Spinal cord (tissue), 10 donors: ENCODE measurements around the gene KRTAP4-3. TPM values are rescaled to one million over a fixed set of nuclear protein-coding genes. Genes with fewer than 3 reads are reported as not detected.
"Not testable (repeated sequence)": the region's sequence is repeated elsewhere in the genome, so short reads cannot be mapped to it uniquely, and the experiment has no call there.

Source experiments
- DNase-seq, 6 donors: peaks; one replicate each; pipeline versions ENCODE4 v3.0.0 to v3.0.0-alpha.2; 2013 to 2015; ENCODE audit warnings: low spot score in 6 of 6, low read depth in 4 of 6
- H3K27ac ChIP-seq: one replicate; pipeline ENCODE4 v1.5.1; 2013; ENCODE audit warnings: low read depth, low read length, control low read depth
- H3K27me3 ChIP-seq: one replicate; pipeline ENCODE4 v1.6.1; 2013; ENCODE audit warnings: low read length; ENCODE audit not compliant: control insufficient read depth, insufficient read depth
- H3K36me3 ChIP-seq: one replicate; pipeline ENCODE4 v1.6.1; 2013; ENCODE audit warnings: low read length; ENCODE audit not compliant: control insufficient read depth, insufficient read depth
- H3K4me1 ChIP-seq: one replicate; pipeline ENCODE4 v1.6.1; 2013; ENCODE audit warnings: low read length; ENCODE audit not compliant: control insufficient read depth, insufficient read depth
- H3K4me3 ChIP-seq: one replicate; pipeline ENCODE4 v1.5.1; 2013; ENCODE audit warnings: low read depth, low read length, control low read depth
- H3K9me3 ChIP-seq: one replicate; pipeline ENCODE4 v1.6.1; 2013; ENCODE audit warnings: low read length; ENCODE audit not compliant: control insufficient read depth, insufficient read depth
- WGBS: methylation state at CpG from one replicate; pipeline ENCODE4 v1.1.5; 2013; ENCODE audit warnings: missing lambda C conversion rate; ENCODE audit not compliant: insufficient coverage; 5-methylcytosine and 5-hydroxymethylcytosine counted together
- polyA plus RNA-seq, 2 donors: library from polyadenylated mRNA; unstranded; fragments of 120-200 nt; gene quantifications; one replicate each; pipeline ENCODE4 v1.2.1, GENCODE V29; 2013; ENCODE audit not compliant: insufficient read length in 2 of 2
- total RNA-seq, 2 donors: library from RNA; depleted of rRNA in 1 of 2; stranded (reverse); fragments of 120-200 nt in 1 of 2; fragments of >200 nt in 1 of 2; gene quantifications; one replicate each; pipeline versions ENCODE4 v1.2.3 to v1.2.4, GENCODE V29; 2013 to 2014
- donor health status: healthy.

KRTAP4-3 gene
- total and polyA plus RNA-seq, 4 donors: not detected

DNA sequence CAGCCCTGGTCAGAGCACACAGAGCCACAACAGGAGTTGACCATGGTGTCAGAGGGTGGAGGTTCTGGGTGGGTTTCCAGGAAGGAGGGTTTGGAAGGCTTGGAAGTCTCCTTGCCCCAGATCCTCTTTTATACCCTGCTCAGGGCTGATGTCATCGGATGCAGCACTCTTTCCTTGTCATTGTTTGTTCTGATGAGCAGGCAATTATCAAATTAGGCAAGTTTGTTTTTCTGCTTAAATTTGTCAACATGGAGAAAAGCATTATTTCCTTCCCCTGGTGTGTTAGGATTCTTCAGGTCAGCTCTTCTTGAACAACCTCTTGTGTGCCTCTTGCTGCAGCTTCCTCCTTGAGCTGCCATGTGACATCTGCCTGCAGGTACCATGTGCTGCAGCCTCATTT is 7.4 kb downstream of the KRTAP4-3 start, which contains the start of gene KRTAP4-4:
Gene KRTAP4-4 (minus strand): TSS at position 101 of the 400 bp plus-strand sequence. CDS start 57 bp downstream, at position 44.
- Histone ChIP-seq H3K9me3 (no peaks in the 10 kb centered on the region), H3K27ac (no peak within 1 kb of the TSS), H3K4me3 (no peak within 1 kb of the TSS), H3K27me3 (no peaks in the 10 kb centered on the region), H3K36me3 (no peaks in the 10 kb centered on the region), H3K4me1 (no peaks in the 10 kb centered on the region)
- no peak for DNase-seq
- WGBS: 40% methylated on average over 1 of the region's 1 CpG

- not testable (repeated sequence) for DNase-seq, H3K36me3 ChIP-seq, H3K9me3 ChIP-seq, H3K4me3 ChIP-seq, H3K27me3 ChIP-seq, H3K4me1 ChIP-seq, H3K27ac ChIP-seq
- WGBS: 95% methylated on average over 3 of the region's 3 CpGs
Measured at GRCh38 chr17:41160190-41160589, 7.8 kb downstream of the KRTAP4-3 start.

- H3K4me3 ChIP-seq: no peak overlapping the region
- no peaks in the 10 kb centered on the region for H3K9me3 ChIP-seq
- DNase-seq: peak in 3 of 6 donors; percentile 4 to 57 (median 34)
- H3K4me1 ChIP-seq: no peaks in the 10 kb centered on the region
- WGBS: no CpG with 5 or more reads among the region's 2 CpGs
- H3K27me3 ChIP-seq: no peaks in the 10 kb centered on the region
- H3K27ac ChIP-seq: no peak overlapping the region
- no peaks in the 10 kb centered on the region for H3K36me3 ChIP-seq
Measured at GRCh38 chr17:41153856-41154255, 14.2 kb downstream of the KRTAP4-3 start.

DNA sequence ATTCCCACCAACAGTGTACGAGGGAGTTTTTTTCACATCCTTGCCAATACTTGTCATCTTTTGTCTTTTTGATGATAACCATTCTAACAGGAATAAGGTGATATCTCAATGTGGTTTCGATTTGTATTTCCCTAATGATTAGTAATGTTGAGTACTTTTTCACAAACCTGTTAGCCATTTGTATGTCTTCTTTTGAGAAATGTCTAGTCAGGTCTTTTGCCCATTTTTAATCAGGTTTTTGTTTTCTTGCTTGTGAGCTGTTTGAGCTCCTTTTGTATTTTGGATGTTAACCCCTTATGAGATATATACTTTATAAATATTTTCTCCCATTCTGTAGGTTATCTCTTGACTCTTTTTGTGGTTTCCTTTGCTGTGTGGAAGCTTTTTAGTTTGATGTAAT is 16.5 kb downstream of the KRTAP4-3 start:
- Histone ChIP-seq H3K9me3 (no peaks in the 10 kb centered on the region), H3K27ac (no peak overlapping the region), H3K4me1 (no peaks in the 10 kb centered on the region), H3K4me3 (no peak overlapping the region), H3K27me3 (no peaks in the 10 kb centered on the region), H3K36me3 (no peaks in the 10 kb centered on the region)
- no CpG with 5 or more reads among the region's 2 CpGs for WGBS
- no peak for DNase-seq

GRCh38 chr17:41150026-41150425 is 18.0 kb downstream of the KRTAP4-3 start:
- no peaks in the 10 kb centered on the region for H3K4me1 ChIP-seq
- DNase-seq: no peak
- H3K36me3 ChIP-seq: no peaks in the 10 kb centered on the region
- H3K4me3 ChIP-seq: no peak overlapping the region
- no peak overlapping the region for H3K27ac ChIP-seq
- H3K9me3 ChIP-seq: no peaks in the 10 kb centered on the region
- no peaks in the 10 kb centered on the region for H3K27me3 ChIP-seq
- WGBS: 100% methylated on average over 1 of the region's 4 CpGs

DNA sequence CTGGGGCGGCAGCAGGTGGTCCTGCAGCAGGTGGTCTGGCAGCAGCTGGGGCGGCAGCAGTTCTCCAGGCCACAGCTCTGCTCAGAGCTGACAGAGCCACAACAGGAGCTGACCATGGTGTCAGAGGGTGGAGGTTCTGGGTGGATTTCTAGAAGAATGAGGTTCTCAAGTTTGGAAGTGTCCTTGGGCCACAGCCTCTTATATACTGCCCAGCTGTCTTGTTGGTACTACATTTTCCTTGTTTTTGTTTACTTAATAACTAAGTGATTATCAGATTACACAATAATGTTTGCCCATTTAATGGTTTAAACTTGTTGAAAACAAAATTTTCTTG is 18.4 kb downstream of the KRTAP4-3 start, which contains the start of gene KRTAP4-5:
Gene KRTAP4-5 (minus strand): TSS at position 174 of the 334 bp plus-strand sequence. CDS start 58 bp downstream, at position 116.
- Histone ChIP-seq H3K4me3 (no peak within 1 kb of the TSS), H3K9me3 (no peaks in the 10 kb centered on the region)
- WGBS: 88% methylated on average over 2 of the region's 2 CpGs

GRCh38 chr17:41148971-41149651 is 18.9 kb downstream of the KRTAP4-3 start:
- not testable (repeated sequence) for H3K36me3 ChIP-seq, H3K4me3 ChIP-seq, H3K4me1 ChIP-seq, H3K27ac ChIP-seq, H3K27me3 ChIP-seq, H3K9me3 ChIP-seq
- 66% methylated on average over 9 of the region's 10 CpGs for WGBS
- DNase-seq: peak in 1 of 6 donors; percentile 38

More for the DNA sequence above, 18.4 kb downstream of the KRTAP4-3 start, which contains the start of gene KRTAP4-5:
- Histone ChIP-seq H3K27me3 (no peaks in the 10 kb centered on the region), H3K27ac (no peak within 1 kb of the TSS), H3K36me3 (no peaks in the 10 kb centered on the region), H3K4me1 (no peaks in the 10 kb centered on the region)
- no peak for DNase-seq

DNA sequence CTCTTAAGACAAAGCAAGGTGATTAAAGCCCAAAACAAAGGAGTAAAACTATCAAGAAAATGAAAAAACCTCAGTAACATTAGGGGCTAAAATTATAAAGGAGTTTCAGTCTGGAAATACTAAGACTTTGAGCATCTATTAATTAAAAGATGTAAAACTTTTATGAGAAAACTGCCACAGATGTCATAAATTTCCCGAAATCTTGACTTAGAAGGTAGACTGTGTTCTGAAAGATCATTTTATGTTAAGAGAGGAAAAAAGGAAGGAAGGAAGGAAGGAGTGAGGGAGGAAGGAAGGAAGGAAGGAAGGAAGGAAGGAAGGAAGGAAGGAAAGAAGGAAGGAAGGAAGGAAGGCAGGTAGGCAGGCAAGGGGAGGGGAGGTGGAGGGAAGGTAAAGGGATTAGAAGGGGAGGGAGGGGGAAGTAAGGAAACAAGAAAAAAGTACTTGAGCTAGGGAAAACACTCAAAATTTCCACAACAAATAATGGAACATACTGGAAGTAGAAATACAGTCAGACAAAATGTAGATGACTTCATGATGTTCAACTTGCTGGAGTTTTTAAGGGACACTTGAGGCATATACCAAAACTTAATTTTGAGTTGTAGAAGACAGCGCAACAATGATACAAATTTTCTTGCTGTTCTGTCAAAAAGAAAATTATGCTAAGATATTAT is 20.4 kb downstream of the KRTAP4-3 start:
- Histone ChIP-seq H3K4me1 (no peaks in the 10 kb centered on the region), H3K36me3 (no peaks in the 10 kb centered on the region), H3K4me3 (no peak overlapping the region), H3K27me3 (no peaks in the 10 kb centered on the region), H3K27ac (no peak overlapping the region), H3K9me3 (no peaks in the 10 kb centered on the region)
- WGBS: 89% methylated on average over 1 of the region's 2 CpGs
- DNase-seq: no peak

- Histone ChIP-seq H3K36me3 (no peaks in the 10 kb centered on the region), H3K27me3 (no peaks in the 10 kb centered on the region), H3K4me1 (no peaks in the 10 kb centered on the region), H3K27ac (no peak overlapping the region), H3K4me3 (no peak overlapping the region), H3K9me3 (peaks cover 3% of the 10 kb centered on the region)
- DNase-seq: no peak
- no CpG with 5 or more reads among the region's 2 CpGs for WGBS
Measured at GRCh38 chr17:41145261-41145660, 22.8 kb downstream of the KRTAP4-3 start.

GRCh38 chr17:41144846-41145245 is 23.2 kb downstream of the KRTAP4-3 start:
- Histone ChIP-seq H3K4me1 (no peaks in the 10 kb centered on the region), H3K27ac (no peak overlapping the region), H3K9me3 (peaks cover 3% of the 10 kb centered on the region), H3K27me3 (no peaks in the 10 kb centered on the region), H3K4me3 (no peak overlapping the region), H3K36me3 (no peaks in the 10 kb centered on the region)
- no CpG with 5 or more reads among the region's 1 CpG for WGBS
- no peak for DNase-seq
